Esophagus squamous epithelium (tissue), 4 donors: ENCODE measurements around the gene PFDN2.

Source experiments
- CTCF ChIP-seq, 6 experiments: fragments of 450-650 bp in 4 of 6; fragments of 200-600 bp in 2 of 6; sonication (generic) in 2 of 6; IDR thresholded peaks; one replicate each; pipeline ENCODE4 v1.5.1; 2016 to 2019; ENCODE audit warnings: antibody characterized with exemption in 6 of 6, mild to moderate bottlenecking in 4 of 6, moderate library complexity in 4 of 6
- POLR2A ChIP-seq, 4 donors: fragments of 450-650 bp; IDR thresholded peaks; one replicate each; pipeline ENCODE4 v1.6.1; 2017; ENCODE audit warnings: antibody characterized with exemption in 4 of 4, mild to moderate bottlenecking in 4 of 4, moderate library complexity in 3 of 4

DNA sequence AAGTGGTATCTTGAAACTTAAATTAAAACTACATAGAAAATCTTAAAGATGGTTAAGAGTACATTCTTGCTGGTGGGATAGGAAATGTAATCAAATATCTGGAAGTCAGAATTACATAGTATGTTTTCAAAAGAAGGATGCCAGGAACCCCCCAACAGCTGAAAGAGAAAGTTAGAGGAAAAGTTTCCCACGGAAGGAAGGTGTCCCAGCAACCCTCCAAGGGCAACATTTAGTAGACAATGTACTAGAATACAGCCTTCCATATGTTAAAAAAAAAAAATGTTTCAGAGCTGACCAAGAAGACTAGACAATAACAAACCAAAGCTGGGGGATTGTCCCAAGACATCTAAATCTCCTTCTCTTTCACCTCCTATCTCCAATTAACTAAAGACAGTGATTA lies 12.4 kb upstream of the PFDN2 start:
- TF ChIP-seq POLR2A (IDR thresholded peaks at IDR 0.05) (no peak), CTCF (IDR thresholded peaks at IDR 0.05) (no peak)
